Measurements from ENCODE around the gene NR1I3.

DNA sequence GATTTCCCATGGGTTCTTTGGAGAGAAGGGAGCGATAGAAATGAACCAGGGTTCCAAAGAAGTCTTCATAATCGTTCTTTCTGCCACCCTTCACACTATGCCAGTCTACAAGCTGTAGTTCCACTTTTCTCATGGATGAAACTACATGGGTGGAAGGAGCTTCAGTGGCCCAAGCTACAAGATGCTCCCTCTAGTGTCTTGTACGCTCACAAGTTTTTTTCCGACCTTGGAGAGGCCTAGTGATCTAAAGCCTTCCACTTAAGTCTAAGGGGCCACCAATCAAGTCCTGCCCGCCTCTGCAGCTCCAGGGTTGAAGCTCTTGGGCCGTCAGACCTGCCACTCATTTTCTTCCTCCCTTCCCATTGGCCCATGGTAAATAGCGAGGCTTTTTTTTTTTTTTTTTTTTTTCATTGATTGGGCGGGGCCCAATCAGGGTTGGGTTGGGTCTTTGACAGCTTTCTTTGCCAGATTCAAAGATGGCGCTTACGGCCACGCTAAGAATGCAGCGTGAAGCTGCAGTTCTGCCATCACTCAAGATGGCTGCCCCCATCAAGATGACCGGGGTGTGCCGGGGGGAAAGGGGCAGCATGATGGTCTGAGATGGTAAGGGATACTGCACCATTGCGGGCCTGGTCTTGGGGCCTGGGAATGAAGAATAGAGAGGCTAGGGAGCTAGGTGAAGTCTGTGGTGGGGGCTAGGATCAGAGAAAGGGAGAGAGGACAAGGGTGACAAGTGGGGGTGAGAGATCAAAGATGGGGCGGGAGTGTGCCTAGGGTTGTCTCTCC lies 12.3 kb downstream of the NR1I3 start, which contains the start of gene TOMM40L:
- TF ChIP-seq, protein P1, sequence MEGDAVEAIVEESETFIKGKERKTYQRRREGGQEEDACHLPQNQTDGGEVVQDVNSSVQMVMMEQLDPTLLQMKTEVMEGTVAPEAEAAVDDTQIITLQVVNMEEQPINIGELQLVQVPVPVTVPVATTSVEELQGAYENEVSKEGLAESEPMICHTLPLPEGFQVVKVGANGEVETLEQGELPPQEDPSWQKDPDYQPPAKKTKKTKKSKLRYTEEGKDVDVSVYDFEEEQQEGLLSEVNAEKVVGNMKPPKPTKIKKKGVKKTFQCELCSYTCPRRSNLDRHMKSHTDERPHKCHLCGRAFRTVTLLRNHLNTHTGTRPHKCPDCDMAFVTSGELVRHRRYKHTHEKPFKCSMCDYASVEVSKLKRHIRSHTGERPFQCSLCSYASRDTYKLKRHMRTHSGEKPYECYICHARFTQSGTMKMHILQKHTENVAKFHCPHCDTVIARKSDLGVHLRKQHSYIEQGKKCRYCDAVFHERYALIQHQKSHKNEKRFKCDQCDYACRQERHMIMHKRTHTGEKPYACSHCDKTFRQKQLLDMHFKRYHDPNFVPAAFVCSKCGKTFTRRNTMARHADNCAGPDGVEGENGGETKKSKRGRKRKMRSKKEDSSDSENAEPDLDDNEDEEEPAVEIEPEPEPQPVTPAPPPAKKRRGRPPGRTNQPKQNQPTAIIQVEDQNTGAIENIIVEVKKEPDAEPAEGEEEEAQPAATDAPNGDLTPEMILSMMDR (IDR thresholded peaks at IDR 0.05; ENCODE audit: insufficient read depth, low read depth, low read length): peak; percentile 45
- no peak for TF ChIP-seq EZH2 (IDR thresholded peaks at IDR 0.05; ENCODE audit: insufficient read depth, low read length)
